Activated naive CD8-positive, alpha-beta T cell (primary cell): ENCODE measurements around the gene LSG1.

Source experiments
- H3K27ac Mint-ChIP-seq: one replicate; pipeline ENCODE4 v1.8.0; 2021; ENCODE audit warnings: mixed read lengths
- H3K27me3 Mint-ChIP-seq: one replicate; pipeline ENCODE4 v1.8.0; 2021; ENCODE audit warnings: mixed read lengths
- H3K36me3 Mint-ChIP-seq: one replicate; pipeline ENCODE4 v1.8.0; 2021; ENCODE audit warnings: mixed read lengths
- H3K4me1 Mint-ChIP-seq: one replicate; pipeline ENCODE4 v1.8.0; 2021; ENCODE audit warnings: low read depth, mixed read lengths
- H3K4me3 Mint-ChIP-seq: one replicate; pipeline ENCODE4 v1.8.0; 2021; ENCODE audit warnings: mild to moderate bottlenecking, mixed read lengths
- H3K9me3 Mint-ChIP-seq: one replicate; pipeline ENCODE4 v1.8.0; 2021; ENCODE audit warnings: low read depth, mixed read lengths

Gene LSG1

GRCh38 chr3:194622621-194623340 is 49.2 kb downstream of the LSG1 start:
- H3K27ac Mint-ChIP-seq, result no peak overlapping the region
- H3K9me3 Mint-ChIP-seq, result no peaks in the 10 kb centered on the region
- peaks cover 2% of the 10 kb centered on the region for H3K36me3 Mint-ChIP-seq
- no peak overlapping the region for H3K4me3 Mint-ChIP-seq
- H3K27me3 Mint-ChIP-seq, result no peaks in the 10 kb centered on the region
- H3K4me1 Mint-ChIP-seq, result no peaks in the 10 kb centered on the region

- Mint-ChIP-seq H3K27me3 (no peaks in the 10 kb centered on the region), H3K9me3 (no peaks in the 10 kb centered on the region)
Observed at GRCh38 chr3:194621947-194622346, 50.0 kb downstream of the LSG1 start.

GRCh38 chr3:194620196-194620595 is 51.8 kb downstream of the LSG1 start:
- no peaks in the 10 kb centered on the region for H3K9me3 Mint-ChIP-seq
- no peaks in the 10 kb centered on the region for H3K27me3 Mint-ChIP-seq
- H3K27ac Mint-ChIP-seq, result no peak overlapping the region
- no peaks in the 10 kb centered on the region for H3K4me1 Mint-ChIP-seq
- H3K36me3 Mint-ChIP-seq, result peaks cover 2% of the 10 kb centered on the region
- H3K4me3 Mint-ChIP-seq, result no peak overlapping the region

More at GRCh38 chr3:194621947-194622346, 50.0 kb downstream of the LSG1 start:
- Mint-ChIP-seq H3K4me1 (no peaks in the 10 kb centered on the region), H3K27ac (no peak overlapping the region), H3K36me3 (peaks cover 2% of the 10 kb centered on the region), H3K4me3 (no peak overlapping the region)

- Mint-ChIP-seq H3K36me3 (no peaks in the 10 kb centered on the region), H3K4me1 (no peaks in the 10 kb centered on the region), H3K9me3 (no peaks in the 10 kb centered on the region), H3K27me3 (no peaks in the 10 kb centered on the region), H3K4me3 (no peak overlapping the region), H3K27ac (no peak overlapping the region)
Observed at GRCh38 chr3:194619741-194620140, 52.2 kb downstream of the LSG1 start.

GRCh38 chr3:194618858-194619608 is 53.0 kb downstream of the LSG1 start:
- Mint-ChIP-seq H3K4me1 (no peaks in the 10 kb centered on the region), H3K9me3 (no peaks in the 10 kb centered on the region)

GRCh38 chr3:194617827-194618226 is 54.2 kb downstream of the LSG1 start:
- Mint-ChIP-seq H3K27me3 (no peaks in the 10 kb centered on the region), H3K4me1 (no peaks in the 10 kb centered on the region), H3K4me3 (no peak overlapping the region), H3K36me3 (no peaks in the 10 kb centered on the region), H3K27ac (no peak overlapping the region), H3K9me3 (no peaks in the 10 kb centered on the region)

More at GRCh38 chr3:194618858-194619608, 53.0 kb downstream of the LSG1 start:
- H3K27ac Mint-ChIP-seq, result no peak overlapping the region
- no peak overlapping the region for H3K4me3 Mint-ChIP-seq
- H3K36me3 Mint-ChIP-seq, result no peaks in the 10 kb centered on the region
- H3K27me3 Mint-ChIP-seq, result no peaks in the 10 kb centered on the region

GRCh38 chr3:194617143-194617671 is 54.8 kb downstream of the LSG1 start:
- Mint-ChIP-seq H3K4me3 (no peak overlapping the region), H3K9me3 (no peaks in the 10 kb centered on the region), H3K36me3 (no peaks in the 10 kb centered on the region), H3K4me1 (no peaks in the 10 kb centered on the region), H3K27me3 (no peaks in the 10 kb centered on the region), H3K27ac (no peak overlapping the region)

- no peak overlapping the region for H3K4me3 Mint-ChIP-seq
- H3K36me3 Mint-ChIP-seq, result no peaks in the 10 kb centered on the region
- no peaks in the 10 kb centered on the region for H3K9me3 Mint-ChIP-seq
- no peaks in the 10 kb centered on the region for H3K4me1 Mint-ChIP-seq
- H3K27me3 Mint-ChIP-seq, result no peaks in the 10 kb centered on the region
- H3K27ac Mint-ChIP-seq, result no peak overlapping the region
Observed at GRCh38 chr3:194615226-194615625, 56.8 kb downstream of the LSG1 start.

GRCh38 chr3:194612221-194612620 is 59.8 kb downstream of the LSG1 start:
- no peaks in the 10 kb centered on the region for H3K36me3 Mint-ChIP-seq
- H3K4me1 Mint-ChIP-seq, result no peaks in the 10 kb centered on the region
- H3K4me3 Mint-ChIP-seq, result no peak overlapping the region
- no peaks in the 10 kb centered on the region for H3K9me3 Mint-ChIP-seq
- H3K27ac Mint-ChIP-seq, result no peak overlapping the region
- H3K27me3 Mint-ChIP-seq, result no peaks in the 10 kb centered on the region

GRCh38 chr3:194610689-194611088 is 61.3 kb downstream of the LSG1 start:
- no peaks in the 10 kb centered on the region for H3K9me3 Mint-ChIP-seq
- no peak overlapping the region for H3K27ac Mint-ChIP-seq
- H3K4me1 Mint-ChIP-seq, result no peaks in the 10 kb centered on the region
- no peaks in the 10 kb centered on the region for H3K36me3 Mint-ChIP-seq
- no peak overlapping the region for H3K4me3 Mint-ChIP-seq
- no peaks in the 10 kb centered on the region for H3K27me3 Mint-ChIP-seq

- Mint-ChIP-seq H3K9me3 (no peaks in the 10 kb centered on the region), H3K27me3 (no peaks in the 10 kb centered on the region), H3K4me1 (no peaks in the 10 kb centered on the region), H3K27ac (no peak overlapping the region), H3K36me3 (no peaks in the 10 kb centered on the region), H3K4me3 (no peak overlapping the region)
Observed at GRCh38 chr3:194609601-194610000, 62.4 kb downstream of the LSG1 start.

- Mint-ChIP-seq H3K27me3 (no peaks in the 10 kb centered on the region), H3K36me3 (no peaks in the 10 kb centered on the region), H3K4me3 (no peak overlapping the region), H3K4me1 (no peaks in the 10 kb centered on the region), H3K27ac (no peak overlapping the region), H3K9me3 (no peaks in the 10 kb centered on the region)
Observed at GRCh38 chr3:194608981-194609380, 63.0 kb downstream of the LSG1 start.

GRCh38 chr3:194607592-194608389 is 64.2 kb downstream of the LSG1 start:
- Mint-ChIP-seq H3K36me3 (no peaks in the 10 kb centered on the region), H3K4me3 (no peak overlapping the region), H3K9me3 (no peaks in the 10 kb centered on the region), H3K27ac (no peak overlapping the region), H3K4me1 (no peaks in the 10 kb centered on the region), H3K27me3 (no peaks in the 10 kb centered on the region)

- H3K36me3 Mint-ChIP-seq, result no peaks in the 10 kb centered on the region
- H3K4me1 Mint-ChIP-seq, result no peaks in the 10 kb centered on the region
- no peaks in the 10 kb centered on the region for H3K27me3 Mint-ChIP-seq
- no peak overlapping the region for H3K27ac Mint-ChIP-seq
- H3K4me3 Mint-ChIP-seq, result no peak overlapping the region
- no peaks in the 10 kb centered on the region for H3K9me3 Mint-ChIP-seq
Observed at GRCh38 chr3:194606941-194607340, 65.0 kb downstream of the LSG1 start.

GRCh38 chr3:194606163-194606562 is 65.8 kb downstream of the LSG1 start:
- H3K27ac Mint-ChIP-seq, result no peak overlapping the region
- H3K4me1 Mint-ChIP-seq, result no peaks in the 10 kb centered on the region
- H3K4me3 Mint-ChIP-seq, result no peak overlapping the region
- H3K36me3 Mint-ChIP-seq, result no peaks in the 10 kb centered on the region
- H3K27me3 Mint-ChIP-seq, result no peaks in the 10 kb centered on the region
- no peaks in the 10 kb centered on the region for H3K9me3 Mint-ChIP-seq
